ENCODE results near the gene ZNF497. TPM values are rescaled to one million over a fixed set of nuclear protein-coding genes. Genes with fewer than 3 reads are reported as not detected.
A peak's percentile ranks its signal among the peaks of the same experiment; 100 is the strongest.

Gene ZNF497
- total RNA-seq, 1 experiment from 2014 or later = 2.4 TPM

- Mint-ChIP-seq H3K36me3 (ENCODE audit: insufficient read depth in 1 of 3, low read depth in 3 of 3) (no peaks in the 10 kb centered on the region), H3K27me3 (ENCODE audit: low read depth) (no peaks in the 10 kb centered on the region), H3K4me1 (peaks cover 8 to 11% of the 10 kb centered on the region in 2 experiments), H3K9me3 (no peaks in the 10 kb centered on the region), H3K4me3 (peak overlapping the region; percentile 82 to 86), H3K27ac (peak overlapping the region in 2 of 3 experiments; percentile 69 to 87; a peak in 5 of 7 replicates)
- Histone ChIP-seq H3K79me2 (ENCODE audit: insufficient read depth, low read length) (no peaks in the 10 kb centered on the region), H4K20me1 (ENCODE audit: control insufficient read depth, insufficient read depth, insufficient read length) (no peaks in the 10 kb centered on the region), H2BK20ac (ENCODE audit: low read depth, low read length, poor library complexity, severe bottlenecking) (no peak overlapping the region), H3K27me3 (ENCODE audit: insufficient read depth, low read length) (no peaks in the 10 kb centered on the region), H2AK5ac (ENCODE audit: insufficient read length, low read length) (no peak overlapping the region), H3K14ac (ENCODE audit: insufficient read depth, low read length) (peak overlapping the region; percentile 16; the same call in 1 of the 2 replicates), H2BK15ac (ENCODE audit: low read depth, low read length) (no peak overlapping the region), H3K79me1 (ENCODE audit: insufficient read depth, low read depth, low read length, poor library complexity, severe bottlenecking) (no peaks in the 10 kb centered on the region), H3K9ac (ENCODE audit: extremely low read depth, insufficient read length, low read length) (peak overlapping the region; percentile 53), H3K4ac (ENCODE audit: low read depth, low read length) (no peak overlapping the region), H2BK120ac (ENCODE audit: low read depth, low read length, poor library complexity, severe bottlenecking) (no peak overlapping the region), H3K23ac (ENCODE audit: insufficient read length, low read depth, low read length) (no peak overlapping the region), H3K56ac (ENCODE audit: insufficient read length, low read depth, low read length) (no peak overlapping the region), H3T11ph (ENCODE audit: low read length) (no peak overlapping the region), H2AFZ (ENCODE audit: low read length) (no peak overlapping the region), H4K91ac (ENCODE audit: insufficient read length, low read depth, low read length) (no peak overlapping the region), H3K27ac (ENCODE audit: insufficient read length, low read depth, low read length) (no peak overlapping the region), H3K23me2 (ENCODE audit: insufficient read length, low read depth, low read length, poor library complexity, severe bottlenecking) (peaks cover 10% of the 10 kb centered on the region), H3K4me2 (ENCODE audit: insufficient read depth, insufficient read length, low read length) (peak overlapping the region; percentile 98), H2BK12ac (ENCODE audit: insufficient read length, low read depth, low read length) (no peak overlapping the region), H2BK5ac (ENCODE audit: insufficient read length, low read length) (no peak overlapping the region), H3K18ac (ENCODE audit: insufficient read length, low read depth, low read length) (no peak overlapping the region), H3K9me3 (ENCODE audit: control insufficient read depth, low read depth, low read length) (no peaks in the 10 kb centered on the region), H4K5ac (ENCODE audit: insufficient read length, low read depth, low read length) (no peak overlapping the region), H3K4me1 (ENCODE audit: insufficient read depth, low read length) (peaks cover 3% of the 10 kb centered on the region; the same call in 1 of the 2 replicates), H4K8ac (replicated peaks; ENCODE audit: insufficient read length, low read depth, low read length) (no peak overlapping the region)
- DNase-seq = no peak
- WGBS (ENCODE audit: extremely low coverage, insufficient read length, low lambda C conversion rate) = no CpG with 5 or more reads among the region's 24 CpGs
- TF ChIP-seq CTCF (conservative IDR thresholded peaks at IDR 0.05) = no peak
These were observed 17.6 kb upstream of the ZNF497 start for GRCh38 chr19:58380037-58380661.
